H1 (cell line): ENCODE measurements around the gene CENPP. TPM values are rescaled to one million over a fixed set of nuclear protein-coding genes. Genes with fewer than 3 reads are reported as not detected.

ENCODE experiments used
- CTCF ChIA-PET: fragments of 300-600 bp; sonication (Branson Sonifier 250); formaldehyde crosslinking; loops from one replicate; lab custom pipeline; 2021; ENCODE audit not compliant: partially characterized antibody; lab: Charles Lee
- POLR2A ChIA-PET: fragments of 300-600 bp; sonication (Branson Sonifier 250); formaldehyde crosslinking; loops from one replicate; lab custom pipeline; 2021; ENCODE audit warnings: inconsistent platforms; ENCODE audit not compliant: partially characterized antibody; lab: Charles Lee
- DNase-seq, 2 experiments: peaks; one replicate each; pipeline versions ENCODE4 v3.0.0 to v3.0.0-alpha.2; 2010 to 2022; ENCODE audit warnings: low spot score in 2 of 2, low read depth in 1 of 2, mixed read lengths in 1 of 2
- FAIRE-seq: peaks from 2 replicates; lab custom pipeline; 2011; peaks lifted over from hg19 to GRCh38; lab: Jason Lieb, UNC
- H2AFZ ChIP-seq: 2 replicates; pipeline ENCODE4 v1.8.1; 2012; ENCODE audit warnings: low read length, inconsistent platforms
- H2AK5ac ChIP-seq: 2 replicates; pipeline ENCODE4 v1.6.1; 2013; ENCODE audit warnings: low read depth, low read length
- H2BK120ac ChIP-seq: replicated peaks from 2 replicates; pipeline ENCODE3; 2013; ENCODE audit warnings: low read depth, low read length, inconsistent platforms
- H2BK12ac ChIP-seq: 2 replicates; pipeline ENCODE4 v1.6.1; 2013; ENCODE audit warnings: low read depth, low read length
- H2BK15ac ChIP-seq: 2 replicates; pipeline ENCODE4 v1.6.1; 2013; ENCODE audit warnings: low read length
- H2BK20ac ChIP-seq: 2 replicates; pipeline ENCODE4 v1.6.1; 2013; ENCODE audit warnings: low read length
- H2BK5ac ChIP-seq: 2 replicates; pipeline ENCODE4 v1.6.1; 2013; ENCODE audit warnings: low read depth, low read length
- H3K14ac ChIP-seq: 2 replicates; pipeline ENCODE4 v1.6.1; 2013; ENCODE audit warnings: inconsistent platforms; ENCODE audit not compliant: insufficient read length
- H3K18ac ChIP-seq: 2 replicates; pipeline ENCODE4 v1.6.1; 2013; ENCODE audit warnings: low read length; ENCODE audit errors: extremely low read depth
- H3K23ac ChIP-seq: 2 replicates; pipeline ENCODE4 v1.6.1; 2013; ENCODE audit warnings: inconsistent platforms; ENCODE audit not compliant: insufficient read length
- H3K23me2 ChIP-seq: 2 replicates; pipeline ENCODE4 v1.6.1; 2013; ENCODE audit warnings: low read depth, low read length
- H3K27ac ChIP-seq: 2 replicates; pipeline ENCODE4 v1.6.1; 2011; ENCODE audit warnings: low read depth, low read length, inconsistent platforms
- H3K27me3 ChIP-seq, 4 experiments: replicated peaks in 1 of 4; 1 replicate in 1 of 4; 2 replicates in 3 of 4; pipeline versions ENCODE4 v1.6.1 to v1.8.1; 2011 to 2013; ENCODE audit warnings: low read length in 3 of 4, mild to moderate bottlenecking in 3 of 4, inconsistent platforms in 2 of 4, mixed read lengths in 2 of 4, moderate library complexity in 1 of 4; ENCODE audit not compliant: control insufficient read depth in 3 of 4, insufficient read depth in 3 of 4; ENCODE audit errors: extremely low read depth in 1 of 4
- H3K36me3 ChIP-seq, 4 experiments: 2 replicates each; pipeline versions ENCODE4 v1.6.1 to v1.8.1; 2011 to 2013; ENCODE audit warnings: mild to moderate bottlenecking in 4 of 4, low read length in 3 of 4, moderate library complexity in 2 of 4, control low read depth in 1 of 4, inconsistent platforms in 1 of 4; ENCODE audit not compliant: insufficient read depth in 4 of 4, control insufficient read depth in 2 of 4
- H3K4ac ChIP-seq: replicated peaks from 2 replicates; pipeline ENCODE3; 2013; ENCODE audit warnings: low read length, low read depth, mixed read lengths, inconsistent platforms; ENCODE audit not compliant: insufficient read length
- H3K4me1 ChIP-seq, 4 experiments: replicated peaks in 1 of 4; 1 replicate in 1 of 4; 2 replicates in 3 of 4; pipeline versions ENCODE4 v1.6.1 to v1.8.1; 2011 to 2013; ENCODE audit warnings: low read length in 3 of 4, inconsistent platforms in 2 of 4, mixed read lengths in 1 of 4; ENCODE audit not compliant: insufficient read depth in 4 of 4, control insufficient read depth in 3 of 4
- H3K4me2 ChIP-seq, 2 experiments: 2 replicates each; pipeline versions ENCODE4 v1.6.1 to v1.8.1; 2011 to 2013; ENCODE audit warnings: low read depth in 2 of 2, low read length in 2 of 2, control low read depth in 1 of 2, inconsistent platforms in 1 of 2, mild to moderate bottlenecking in 1 of 2; ENCODE audit not compliant: insufficient read depth in 1 of 2
- H3K4me3 ChIP-seq, 4 experiments: fragments of 200-600, 300-600 bp in 1 of 4; sonication (generic), shearing (Covaris generic), sonication (Bioruptor Twin) in 1 of 4; 2 replicates each; pipeline versions ENCODE4 v1.5.1 to v1.8.1; 2011 to 2016; ENCODE audit warnings: low read length in 4 of 4, low read depth in 3 of 4, control low read depth in 2 of 4, inconsistent platforms in 2 of 4, mild to moderate bottlenecking in 2 of 4, mixed read lengths in 1 of 4, moderate library complexity in 1 of 4; ENCODE audit not compliant: insufficient read depth in 2 of 4; ENCODE audit errors: extremely low read depth in 1 of 4
- H3K56ac ChIP-seq: replicated peaks from 2 replicates; pipeline ENCODE3; 2013; ENCODE audit warnings: low read depth, mild to moderate bottlenecking, mixed read lengths, low read length, inconsistent platforms; ENCODE audit not compliant: insufficient read length
- H3K79me1 ChIP-seq: 2 replicates; pipeline ENCODE4 v1.6.1; 2013; ENCODE audit warnings: low read depth, low read length, control low read depth
- H3K79me2 ChIP-seq, 2 experiments: 2 replicates each; pipeline versions ENCODE4 v1.6.1 to v1.8.1; 2012 to 2013; ENCODE audit warnings: low read length in 2 of 2, mild to moderate bottlenecking in 2 of 2, inconsistent platforms in 1 of 2; ENCODE audit not compliant: insufficient read depth in 2 of 2, control insufficient read depth in 1 of 2
- H3K9ac ChIP-seq, 4 experiments: replicated peaks in 1 of 4; 1 replicate in 1 of 4; 2 replicates in 3 of 4; pipeline versions ENCODE4 v1.6.1 to v1.8.1; 2011 to 2013; ENCODE audit warnings: low read depth in 3 of 4, low read length in 3 of 4, control low read depth in 2 of 4, mild to moderate bottlenecking in 2 of 4, moderate library complexity in 2 of 4, inconsistent platforms in 1 of 4; ENCODE audit errors: extremely low read depth in 1 of 4
- H3K9me3 ChIP-seq, 2 experiments: 2 replicates each; pipeline versions ENCODE4 v1.6.1 to v1.8.1; 2012 to 2013; ENCODE audit warnings: mild to moderate bottlenecking in 2 of 2, moderate library complexity in 2 of 2, control low read depth in 1 of 2, inconsistent platforms in 1 of 2, low read depth in 1 of 2, low read length in 1 of 2, mixed read lengths in 1 of 2; ENCODE audit not compliant: insufficient read depth in 2 of 2
- H4K20me1 ChIP-seq, 2 experiments: replicated peaks in 1 of 2; 2 replicates each; pipeline versions ENCODE3 to v1.8.1; 2011 to 2013; ENCODE audit warnings: inconsistent platforms in 2 of 2, low read length in 2 of 2, mild to moderate bottlenecking in 1 of 2; ENCODE audit not compliant: insufficient read depth in 2 of 2, control insufficient read depth in 1 of 2
- H4K5ac ChIP-seq: 2 replicates; pipeline ENCODE4 v1.6.1; 2013; ENCODE audit warnings: low read length, low read depth, mixed read lengths, inconsistent platforms; ENCODE audit not compliant: insufficient read length
- H4K8ac ChIP-seq: 2 replicates; pipeline ENCODE4 v1.8.0; 2013; ENCODE audit warnings: mild to moderate bottlenecking, moderate library complexity, low read length, inconsistent platforms; ENCODE audit not compliant: insufficient read depth; ENCODE audit errors: extremely low read depth
- H4K91ac ChIP-seq: replicated peaks from 2 replicates; pipeline ENCODE3; 2013; ENCODE audit warnings: low read length, mixed read lengths, inconsistent platforms; ENCODE audit not compliant: insufficient read length
- ASH2L ChIP-seq: fragments of 200-600, 300-600 bp; sonication (generic); IDR thresholded peaks from one replicate; pipeline ENCODE4 v1.7.1; 2017; ENCODE audit warnings: low read length
- CHD1 ChIP-seq: IDR thresholded peaks from 2 replicates; pipeline ENCODE4 v1.6.1; 2012; ENCODE audit warnings: low read depth, low read length, improper control_type of control experiment
- CHD2 ChIP-seq: IDR thresholded peaks from 2 replicates; pipeline ENCODE4 v1.6.1; 2012; ENCODE audit warnings: low read length, improper control_type of control experiment
- EGR1 ChIP-seq: IDR thresholded peaks from 2 replicates; pipeline ENCODE4 v1.6.1; 2011; ENCODE audit warnings: low read depth, low read length, borderline replicate concordance
- GABPA ChIP-seq: IDR thresholded peaks from 2 replicates; pipeline ENCODE4 v1.6.1; 2011; ENCODE audit warnings: mild to moderate bottlenecking, low read length, moderate library complexity, borderline replicate concordance; ENCODE audit not compliant: insufficient read depth
- KDM1A ChIP-seq: fragments of 200-600, 300-600 bp; sonication (generic); IDR thresholded peaks from 2 replicates; pipeline ENCODE4 v1.7.1; 2016; ENCODE audit warnings: mild to moderate bottlenecking, low read length, borderline replicate concordance
- KDM4A ChIP-seq: IDR thresholded peaks from one replicate; pipeline ENCODE4 v1.7.1; 2012; ENCODE audit warnings: low read depth, mild to moderate bottlenecking, moderate library complexity, low read length, inconsistent platforms; ENCODE audit not compliant: severe bottlenecking
- MAX ChIP-seq: IDR thresholded peaks from 2 replicates; pipeline ENCODE4 v1.6.1; 2012; ENCODE audit warnings: inconsistent platforms
- NRF1 ChIP-seq: IDR thresholded peaks from 2 replicates; pipeline ENCODE4 v1.6.1; 2011; ENCODE audit warnings: mild to moderate bottlenecking, low read depth, low read length, improper control_type of control experiment
- PHF8 ChIP-seq: fragments of 200-600 bp; sonication (generic); conservative IDR thresholded peaks from 2 replicates; pipeline ENCODE4 v1.7.1; 2012; ENCODE audit warnings: low read depth, mild to moderate bottlenecking, inconsistent platforms, low read length, moderate library complexity
- RFX5 ChIP-seq: IDR thresholded peaks from 2 replicates; pipeline ENCODE4 v1.6.1; 2011; ENCODE audit warnings: low read depth, low read length, improper control_type of control experiment, borderline replicate concordance
- SIN3A ChIP-seq, 2 experiments: IDR thresholded peaks in 1 of 2; conservative IDR thresholded peaks in 1 of 2; 2 replicates each; pipeline ENCODE4 v1.6.1; 2011 to 2012; ENCODE audit warnings: low read length in 2 of 2, improper control_type of control experiment in 1 of 2, low read depth in 1 of 2, mild to moderate bottlenecking in 1 of 2
- SIRT6 ChIP-seq: IDR thresholded peaks from one replicate; pipeline ENCODE4 v1.7.1; 2012; ENCODE audit warnings: low read length, inconsistent platforms
- TBP ChIP-seq: IDR thresholded peaks from 2 replicates; pipeline ENCODE4 v1.6.1; 2011; ENCODE audit warnings: low read depth, low read length, improper control_type of control experiment
- YY1 ChIP-seq: IDR thresholded peaks from 2 replicates; pipeline ENCODE4 v1.6.1; 2011; ENCODE audit warnings: low read depth, mild to moderate bottlenecking, low read length
- WGBS, 2 experiments: shearing (Covaris generic) in 1 of 2; methylation state at CpG; one replicate each; pipeline versions ENCODE4 v1.1.6 to v1.1.7; 2013 to 2015; ENCODE audit warnings: low lambda C conversion rate in 2 of 2, mixed read lengths in 2 of 2, inconsistent platforms in 1 of 2, low coverage in 1 of 2, missing lambda C conversion rate in 1 of 2; ENCODE audit not compliant: insufficient replicate concordance in 2 of 2, insufficient coverage in 1 of 2, insufficient read length in 1 of 2; ENCODE audit errors: extremely low coverage in 1 of 2, missing lambda C conversion rate in 1 of 2; 5-methylcytosine and 5-hydroxymethylcytosine counted together
- polyA plus RNA-seq, 7 experiments: library from polyadenylated mRNA; depleted of rRNA in 3 of 7; stranded (reverse) in 5 of 7; unstranded in 2 of 7; fragments of >200 nt in 5 of 7; fragments of 200-250 nt in 2 of 7; gene quantifications; 1 replicate in 5 of 7; 2 replicates in 1 of 7; 4 replicates in 1 of 7; pipeline versions ENCODE4 v1.2.1 to v1.2.3, GENCODE V29; 2011 to 2013; ENCODE audit warnings: missing spikeins in 2 of 7, mixed read lengths in 2 of 7
- total RNA-seq: library from RNA; stranded (reverse); fragmentation: NEBNext Ultra II Directional; extraction: Animal tissue kit (Norgen Biotek cat#: 25700); gene quantifications from 2 replicates; pipeline ENCODE4 v1.2.1, GENCODE V29; 2021

CENPP gene
- total and polyA plus RNA-seq, 2 of the 8 experiments (the other 6 are each of a cell fraction or from before 2014, with no cell fraction given), result 2.7 to 10.8 TPM

DNA sequence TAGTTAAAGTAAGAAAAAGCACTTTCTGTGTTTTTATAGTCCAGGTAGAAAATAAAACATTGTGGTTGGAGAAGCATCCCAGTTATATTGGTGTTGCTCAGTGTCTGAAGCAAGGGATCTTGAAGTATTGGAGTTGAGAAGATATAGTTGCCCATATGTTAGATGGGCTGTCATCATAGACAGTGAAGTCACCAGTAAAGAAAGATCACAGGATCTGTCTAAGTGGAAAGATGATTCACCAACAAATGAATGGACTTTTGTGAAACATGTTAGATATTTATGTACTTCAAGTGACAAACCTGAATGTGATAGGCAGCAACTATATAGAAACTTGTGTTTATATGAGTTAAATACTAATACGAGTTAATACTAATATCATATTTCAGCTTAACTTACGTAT, 66.9 kb downstream of the CENPP start:
- CTCF ChIA-PET, result no interaction called here
- H3K9me3 ChIP-seq, result no peaks in the 10 kb centered on the region
- no peak overlapping the region for H3K4me2 ChIP-seq
- H2BK120ac ChIP-seq, result no peak overlapping the region
- H4K5ac ChIP-seq, result no peak overlapping the region
- no peak overlapping the region for H2BK15ac ChIP-seq
- no peaks in the 10 kb centered on the region for H3K79me1 ChIP-seq
- H3K27ac ChIP-seq, result no peak overlapping the region
- no peak for DNase-seq
- H3K56ac ChIP-seq, result no peak overlapping the region
- no peak overlapping the region for H4K8ac ChIP-seq
- no peak overlapping the region for H3K4ac ChIP-seq
- H3K36me3 ChIP-seq, result no peaks in the 10 kb centered on the region
- no peaks in the 10 kb centered on the region for H3K79me2 ChIP-seq
- POLR2A ChIA-PET, result no interaction called here
- WGBS, 2 experiments, result 85% methylated on average over 2 of the region's 2 CpGs; no CpG with 5 or more reads in 1 of the 2 experiments
- H2AFZ ChIP-seq, result no peak overlapping the region
- H3K27me3 ChIP-seq, result no peaks in the 10 kb centered on the region
- H3K9ac ChIP-seq, result no peak overlapping the region
- no peak for FAIRE-seq
- H3K23me2 ChIP-seq, result no peaks in the 10 kb centered on the region
- H4K91ac ChIP-seq, result no peak overlapping the region
- no peaks in the 10 kb centered on the region for H4K20me1 ChIP-seq
- H3K23ac ChIP-seq, result no peak overlapping the region
- H2BK5ac ChIP-seq, result no peak overlapping the region
- no peak overlapping the region for H3K4me3 ChIP-seq
- no peak overlapping the region for H2BK12ac ChIP-seq
- H2BK20ac ChIP-seq, result no peak overlapping the region
- H3K4me1 ChIP-seq, result no peaks in the 10 kb centered on the region
- no peak overlapping the region for H2AK5ac ChIP-seq
- no peak overlapping the region for H3K14ac ChIP-seq
- H3K18ac ChIP-seq, result no peak overlapping the region
- no peak for TF ChIP-seq SIN3A (conservative IDR thresholded peaks at IDR 0.05 in 1 of 2, IDR thresholded peaks at IDR 0.05 in 1 of 2; ENCODE audit: low read depth in 1 of 2, low read length in 2 of 2)
- no peak for TF ChIP-seq RFX5
- no peak for TF ChIP-seq SIRT6
- no peak for TF ChIP-seq ASH2L
- TF ChIP-seq YY1, result no peak
- TF ChIP-seq NRF1, result no peak
- TF ChIP-seq GABPA, result no peak
- no peak for TF ChIP-seq MAX
- TF ChIP-seq KDM1A, result no peak
- TF ChIP-seq CHD2, result no peak
- no peak for TF ChIP-seq KDM4A
- no peak for TF ChIP-seq TBP
- no peak for TF ChIP-seq PHF8
- no peak for TF ChIP-seq CHD1
- no peak for TF ChIP-seq EGR1
